GM12878 (cell line): ENCODE measurements around the gene DLEC1. TPM values are rescaled to one million over a fixed set of nuclear protein-coding genes. Genes with fewer than 3 reads are reported as not detected.
A peak's percentile ranks its signal among the peaks of the same experiment; 100 is the strongest.

Experiments
- ATAC-seq: fragments of 200-7000 bp; cut with Tn5 transposase; 3 replicates; pipeline ENCODE4 v1.9.1; 2020; ENCODE audit warnings: mild to moderate bottlenecking, moderate library complexity
- BruUV-seq: library from RNA; stranded (reverse); fragments of 400-500 nt; replicated peaks from 2 replicates; lab custom pipeline; 2021; lab: Mats Ljungman, UMichigan
- CTCF ChIA-PET: fragments of 300-600 bp; sonication (Branson Sonifier 250); formaldehyde crosslinking; extraction: SDS; loops from one replicate; lab custom pipeline; 2021; ENCODE audit warnings: inconsistent platforms; lab: Yijun Ruan, JAX
- POLR2A ChIA-PET: fragments of 350-600 bp; formaldehyde crosslinking; extraction: SDS; loops from one replicate; lab custom pipeline; 2021; ENCODE audit warnings: inconsistent platforms; lab: Charles Lee
- RAD21 ChIA-PET: fragments of 300-600 bp; sonication (Branson Sonifier 250); formaldehyde crosslinking; loops from one replicate; lab custom pipeline; 2023; ENCODE audit warnings: antibody characterized with exemption; ENCODE audit not compliant: unreplicated experiment; lab: Charles Lee
- SMC1A ChIA-PET: fragments of 300-600 bp; sonication (Branson Sonifier 250); formaldehyde crosslinking; loops from one replicate; lab custom pipeline; 2023; ENCODE audit not compliant: unreplicated experiment, uncharacterized antibody; lab: Charles Lee
- DNase-seq: peaks from one replicate; pipeline ENCODE4 v3.0.0-alpha.2; 2011; ENCODE audit warnings: low read depth, low spot score
- FAIRE-seq: peaks from 3 replicates; lab custom pipeline; 2011; peaks lifted over from hg19 to GRCh38; lab: Jason Lieb, UNC
- H2AFZ ChIP-seq: 2 replicates; pipeline ENCODE4 v1.6.0; 2011; ENCODE audit warnings: low read depth, low read length, control low read depth; ENCODE audit not compliant: control insufficient read depth
- H3K27ac ChIP-seq: 2 replicates; pipeline ENCODE4 v1.5.1; 2011; ENCODE audit warnings: control low read depth; ENCODE audit not compliant: control insufficient read depth, insufficient read depth
- H3K27me3 ChIP-seq, 2 experiments: replicated peaks in 1 of 2; 2 replicates each; pipeline versions ENCODE4 v1.6.0 to v1.6.1; 2011; ENCODE audit warnings: low read length in 1 of 2; ENCODE audit not compliant: control insufficient read depth in 2 of 2, insufficient read depth in 2 of 2
- H3K36me3 ChIP-seq, 2 experiments: 2 replicates each; pipeline ENCODE4 v1.5.1; 2011; ENCODE audit warnings: low read length in 1 of 2; ENCODE audit not compliant: control insufficient read depth in 2 of 2, insufficient read depth in 2 of 2
- H3K4me1 ChIP-seq: 2 replicates; pipeline ENCODE4 v1.6.1; 2011; ENCODE audit warnings: mild to moderate bottlenecking, low read length, moderate library complexity, mixed read lengths; ENCODE audit not compliant: control insufficient read depth, insufficient read depth
- H3K4me2 ChIP-seq: 2 replicates; pipeline ENCODE4 v1.6.0; 2011; ENCODE audit warnings: control low read depth; ENCODE audit not compliant: control insufficient read depth, insufficient read depth
- H3K4me3 ChIP-seq: fragments of 200-600 bp; sonication (generic); 2 replicates; pipeline ENCODE4 v1.5.1; 2016
- H3K79me2 ChIP-seq: 2 replicates; pipeline ENCODE4 v1.6.0; 2011; ENCODE audit warnings: low read length; ENCODE audit not compliant: control insufficient read depth, insufficient read depth
- H3K9ac ChIP-seq: 2 replicates; pipeline ENCODE4 v1.8.0; 2011; ENCODE audit warnings: low read length, control low read depth, mixed read lengths; ENCODE audit not compliant: control insufficient read depth, insufficient read depth
- H3K9me3 ChIP-seq: replicated peaks from 3 replicates; pipeline ENCODE4 v1.5.1; 2011; ENCODE audit warnings: mild to moderate bottlenecking, low read length; ENCODE audit not compliant: control insufficient read depth, insufficient read depth
- H4K20me1 ChIP-seq: 2 replicates; pipeline ENCODE4 v1.6.0; 2011; ENCODE audit not compliant: control insufficient read depth, insufficient read depth
- IKZF2 ChIP-seq, 2 experiments: fragments of 450-650 bp; IDR thresholded peaks; 2 replicates each; pipeline ENCODE4 v1.6.1; 2017; ENCODE audit warnings: mild to moderate bottlenecking in 2 of 2, moderate library complexity in 2 of 2
- JUND ChIP-seq: IDR thresholded peaks from 2 replicates; pipeline ENCODE4 v1.6.1; 2012; ENCODE audit warnings: low read depth, mild to moderate bottlenecking, low read length, improper control_type of control experiment, moderate library complexity
- KLF5 ChIP-seq: fragments of 450-650 bp; IDR thresholded peaks from 2 replicates; pipeline ENCODE4 v1.6.1; 2014; ENCODE audit warnings: mild to moderate bottlenecking; ENCODE audit not compliant: partially characterized antibody
- PBX3 ChIP-seq: IDR thresholded peaks from 2 replicates; pipeline ENCODE4 v1.6.1; 2011; ENCODE audit warnings: mild to moderate bottlenecking, low read depth, low read length, moderate library complexity; ENCODE audit not compliant: insufficient replicate concordance
- POLR2A ChIP-seq: IDR thresholded peaks from 2 replicates; pipeline ENCODE4 v1.6.1; 2011; ENCODE audit warnings: low read depth, mild to moderate bottlenecking, low read length
- PRDM15 ChIP-seq: fragments of 450-650 bp; formaldehyde crosslinking; IDR thresholded peaks from 2 replicates; pipeline ENCODE4 v1.4.0; 2020; ENCODE audit warnings: mild to moderate bottlenecking, moderate library complexity
- SREBF2 ChIP-seq: IDR thresholded peaks from 2 replicates; pipeline ENCODE4 v1.6.1; 2012; ENCODE audit warnings: mild to moderate bottlenecking, low read length
- ZNF592 ChIP-seq: fragments of 450-650 bp; IDR thresholded peaks from 2 replicates; pipeline ENCODE4 v1.6.1; 2017; ENCODE audit warnings: mild to moderate bottlenecking, moderate library complexity
- WGBS: methylation state at CpG from one replicate; pipeline ENCODE4 v1.1.6; 2016; ENCODE audit warnings: low lambda C conversion rate; ENCODE audit not compliant: insufficient replicate concordance, insufficient coverage; ENCODE audit errors: missing lambda C conversion rate; 5-methylcytosine and 5-hydroxymethylcytosine counted together
- in situ Hi-C: fragments of 300-500 bp; cut with MboI; formaldehyde crosslinking; loops from 9 replicates; pipeline ENCODE4 v1.14.3; 2018; ENCODE audit warnings: mixed read lengths
- intact Hi-C: fragments of 100-400 bp; cut with micrococcal nuclease; formaldehyde crosslinking; loops from one replicate; pipeline ENCODE4 v1.14.2; 2022; ENCODE audit not compliant: unreplicated experiment
- polyA plus RNA-seq, 11 experiments: library from polyadenylated mRNA; depleted of rRNA in 4 of 11; unstranded in 6 of 11; stranded (reverse) in 5 of 11; fragments of >200 nt; fragmentation: Nextera tagmentation in 4 of 11; fragmentation: Illumina TruSeq in 1 of 11; extraction: Ambion mirVana in 4 of 11; extraction: Trizol in 1 of 11; gene quantifications; 1 replicate in 1 of 11; 2 replicates in 10 of 11; pipeline versions ENCODE4 v1.2.1 to v1.2.3, GENCODE V29; 2011 to 2016; ENCODE audit warnings: inconsistent platforms in 2 of 11, missing spikeins in 2 of 11, low read depth in 1 of 11
- total RNA-seq, 4 experiments: library from RNA; depleted of rRNA in 3 of 4; stranded (reverse); fragments of >200 nt in 3 of 4; fragmentation: Illumina TruSeq in 1 of 4; extraction: Trizol in 1 of 4; gene quantifications; 2 replicates each; pipeline versions ENCODE4 v1.2.1 to v1.2.3, GENCODE V29; 2013 to 2021

DLEC1 gene
- total and polyA plus RNA-seq, 10 of the 15 experiments (the other 5 are each of a cell fraction or from before 2014, with no cell fraction given): 0.03 to 0.29 (median 0.07) TPM; not detected in 3

GRCh38 chr3:38136777-38137614 lies 98.0 kb downstream of the DLEC1 start, which contains the start of gene ACAA1:
Gene ACAA1, minus strand, starts transcription at chr3:38137127. Its CDS starts 92 bp downstream, at chr3:38137035.
- peak; percentile 97 for FAIRE-seq
- H4K20me1 ChIP-seq: no peaks in the 10 kb centered on the region; the same call in 1 of the 2 replicates
- TF ChIP-seq JUND: no peak
- TF ChIP-seq KLF5: no peak
- peak; percentile 54 to 75; a peak in 3 of 4 replicates for TF ChIP-seq IKZF2 (IDR thresholded peaks at IDR 0.05)
- TF ChIP-seq PBX3: peak; percentile 74
- TF ChIP-seq SREBF2: no peak
- TF ChIP-seq POLR2A: peak; percentile 89
- TF ChIP-seq ZNF592: no peak
- TF ChIP-seq PRDM15: no peak

More at GRCh38 chr3:38136777-38137614, 98.0 kb downstream of the DLEC1 start, which contains the start of gene ACAA1:
- RAD21 ChIA-PET: interaction anchor here (0.6 to 5.0 kb wide), 13 partner anchors 21 to 210 kb away, joined by 3 to 62 read pairs (median 3); partner anchors contain the start of genes OXSR1, SLC22A14 and XYLB
- peaks cover 67% of the 10 kb centered on the region for H3K79me2 ChIP-seq
- peak within 1 kb of the TSS; percentile 75 for H2AFZ ChIP-seq
- H3K4me1 ChIP-seq: peaks cover 27% of the 10 kb centered on the region
- WGBS: 2% methylated on average over 66 of the region's 66 CpGs
- ATAC-seq (peak; percentile 88), DNase-seq (peak; percentile 97)
- H3K36me3 ChIP-seq: peaks cover 0 to 21% of the 10 kb centered on the region in 2 experiments; a peak in 2 of 4 replicates
- POLR2A ChIA-PET: interaction anchor here (0.5 to 8.8 kb wide), 21 partner anchors 11 to 364 kb away, joined by 3 to 146 read pairs (median 4); partner anchors contain the start of genes OXSR1 and XYLB
- H3K27me3 ChIP-seq: no peaks in the 10 kb centered on the region
- H3K27ac ChIP-seq: peak within 1 kb of the TSS; percentile 99
- H3K4me2 ChIP-seq: peak within 1 kb of the TSS; percentile 100
- peak within 1 kb of the TSS; percentile 94 for H3K9ac ChIP-seq
- BruUV-seq: TSS peak; percentile 68
- peak within 1 kb of the TSS; percentile 98 for H3K4me3 ChIP-seq
- SMC1A ChIA-PET: interaction anchor here (0.8 to 8.2 kb wide), 14 partner anchors 18 to 334 kb away, joined by 3 to 92 read pairs (median 3); partner anchors contain the start of genes OXSR1 and XYLB
- H3K9me3 ChIP-seq: no peaks in the 10 kb centered on the region; the same call in 2 of the 3 replicates
- CTCF ChIA-PET: interaction anchor here (0.8 to 8.2 kb wide), 7 partner anchors 21 to 207 kb away, joined by 3 to 74 read pairs (median 4); partner anchors contain the start of gene OXSR1
- intact Hi-C loops: loop anchor here (5.0 kb wide), 1 partner anchor 75 kb away; no protein-coding TSS in a partner anchor
- in situ Hi-C loops: no loop called here
